GM11168 (cell line): ENCODE data around the gene RNF135.
"Not testable (repeated sequence)": the region's sequence is repeated elsewhere in the genome, so short reads cannot be mapped to it uniquely, and the experiment has no call there.

ENCODE experiments used
- in situ Hi-C: fragments of 300-500 bp; cut with MboI; formaldehyde crosslinking; loops from one replicate; pipeline ENCODE4 v1.12.0; 2022; ENCODE audit warnings: low sequenced_read_pairs; ENCODE audit not compliant: unreplicated experiment

The RNF135 gene

GRCh38 chr17:30997270-30997669, 26.4 kb downstream of the RNF135 start:
- in situ Hi-C loops = no loop called here

DNA sequence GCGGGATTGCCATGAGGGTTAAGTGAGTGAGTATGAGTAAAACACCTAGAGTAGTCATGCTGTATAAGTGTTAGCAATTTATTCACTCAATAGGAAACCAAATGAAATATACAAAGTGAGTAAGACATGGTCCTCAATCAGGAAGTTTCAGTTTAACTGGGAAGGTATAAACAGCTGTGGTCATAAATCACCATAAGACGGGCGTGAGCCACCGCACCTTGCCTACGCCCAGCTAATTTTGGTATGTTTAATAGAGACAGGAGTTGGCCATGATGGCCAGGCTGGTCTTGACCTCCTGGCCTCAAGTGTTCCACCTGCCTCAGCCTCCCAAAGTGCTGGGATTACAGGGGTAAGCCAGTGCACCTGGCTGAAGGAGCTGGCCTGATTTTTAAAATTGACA, 27.0 kb downstream of the RNF135 start:
- in situ Hi-C loops = no loop called here

DNA sequence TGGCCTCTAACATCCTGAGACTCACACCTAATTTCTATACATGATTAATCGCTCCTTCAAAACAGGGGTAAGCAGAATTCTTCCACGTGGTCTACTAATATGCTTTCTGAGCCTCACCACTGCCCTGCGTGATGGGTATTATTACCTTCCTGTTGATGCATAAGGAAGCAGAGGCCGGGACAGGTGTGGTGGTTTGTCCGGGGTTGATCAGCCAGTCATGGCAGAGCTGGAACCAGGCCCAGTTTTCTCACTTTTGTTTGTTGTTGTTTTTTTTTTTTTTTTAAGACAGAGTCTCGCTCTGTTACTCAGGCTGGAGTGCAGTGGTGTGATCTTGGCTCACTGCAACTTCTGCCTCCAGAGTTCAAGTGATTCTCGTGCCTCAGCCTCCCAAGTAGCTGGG, 31.2 kb downstream of the RNF135 start:
- in situ Hi-C loops = no loop called here

DNA sequence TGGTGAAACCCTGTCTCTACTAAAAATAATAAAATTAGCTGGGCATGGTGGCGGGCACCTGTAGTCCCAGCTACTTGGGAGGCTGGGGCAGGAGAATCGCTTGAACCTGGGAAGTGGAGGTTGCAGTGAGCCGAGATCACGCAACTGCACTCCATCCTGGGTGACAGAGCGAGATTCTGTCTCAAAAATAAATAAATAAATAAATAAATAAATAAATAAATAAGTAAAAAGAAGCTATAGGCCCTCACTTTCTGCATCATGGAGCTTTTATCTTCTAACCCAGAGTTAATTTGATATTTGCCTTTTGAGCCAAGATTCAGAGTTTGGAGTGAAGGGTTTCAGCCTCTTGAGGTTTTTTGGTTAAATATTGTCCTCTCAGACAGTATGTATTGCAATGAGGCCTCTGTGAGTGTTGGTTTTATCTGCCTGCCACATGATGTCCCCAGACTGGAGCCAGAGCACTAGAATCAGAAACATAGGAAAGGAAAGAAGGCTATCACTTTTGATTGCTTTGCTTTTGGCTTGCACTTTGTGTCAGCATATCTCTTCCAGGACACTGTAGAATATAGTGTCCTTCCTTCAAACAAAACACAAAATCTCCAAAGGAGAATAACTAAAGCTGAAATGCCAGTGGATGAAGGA, 32.5 kb downstream of the RNF135 start:
- in situ Hi-C loops = no loop called here

DNA sequence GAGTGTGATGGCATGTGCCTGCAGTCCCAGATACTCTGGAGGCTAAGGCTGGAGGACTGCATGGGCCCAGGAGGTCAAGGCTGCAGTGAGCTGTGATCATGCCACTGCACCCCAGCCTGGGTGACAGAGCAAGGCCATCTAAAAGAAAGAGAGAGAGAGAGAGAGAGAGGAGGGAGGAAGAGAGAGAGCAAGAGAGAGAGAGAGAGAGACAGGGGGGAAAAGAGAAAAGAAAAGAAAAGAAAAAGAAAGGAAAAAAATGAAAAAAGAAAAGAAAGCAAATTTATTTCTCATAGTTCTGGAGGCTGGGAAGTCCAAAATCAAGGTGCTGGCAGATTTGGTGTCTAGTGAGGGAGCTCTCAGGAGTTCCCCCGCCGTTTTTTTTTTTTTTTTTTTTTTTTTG, 33.3 kb downstream of the RNF135 start:
- in situ Hi-C loops = no loop called here

GRCh38 chr17:31007695-31008373, 37.0 kb downstream of the RNF135 start:
- in situ Hi-C loops = no loop called here

DNA sequence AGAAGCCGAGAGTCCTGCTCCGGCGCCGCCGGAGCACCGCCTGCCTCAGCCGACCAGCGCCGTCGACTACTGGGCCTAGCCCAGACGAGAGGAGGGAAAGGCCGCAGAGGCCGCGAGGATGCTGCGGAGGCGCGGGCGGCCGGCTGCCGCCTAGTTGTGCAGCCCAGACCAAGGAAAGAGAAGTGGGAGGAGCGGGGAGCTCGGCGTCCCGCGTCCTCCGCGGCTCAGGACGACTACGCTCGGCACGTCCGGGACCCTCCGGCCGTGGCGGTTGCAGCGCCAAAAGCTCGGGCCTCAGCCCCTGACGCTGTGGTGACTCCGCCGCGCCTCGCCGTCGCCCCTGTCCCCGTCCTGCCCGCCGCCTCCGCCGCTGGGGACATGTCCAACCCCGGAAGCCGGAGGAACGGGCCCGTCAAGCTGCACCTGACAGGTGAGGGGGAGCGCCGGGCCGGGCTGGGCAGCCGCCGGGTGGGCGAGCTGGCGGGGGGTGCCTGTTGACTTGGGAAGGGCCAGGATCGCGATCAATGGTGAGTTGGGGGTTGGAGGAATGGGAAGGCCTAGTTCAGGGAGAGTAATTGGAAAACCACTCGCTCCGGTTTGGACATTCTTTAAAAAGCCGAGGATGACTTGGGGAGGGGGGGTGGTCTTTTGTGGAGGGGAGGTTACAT, 37.7 kb downstream of the RNF135 start:
- in situ Hi-C loops = no loop called here

DNA sequence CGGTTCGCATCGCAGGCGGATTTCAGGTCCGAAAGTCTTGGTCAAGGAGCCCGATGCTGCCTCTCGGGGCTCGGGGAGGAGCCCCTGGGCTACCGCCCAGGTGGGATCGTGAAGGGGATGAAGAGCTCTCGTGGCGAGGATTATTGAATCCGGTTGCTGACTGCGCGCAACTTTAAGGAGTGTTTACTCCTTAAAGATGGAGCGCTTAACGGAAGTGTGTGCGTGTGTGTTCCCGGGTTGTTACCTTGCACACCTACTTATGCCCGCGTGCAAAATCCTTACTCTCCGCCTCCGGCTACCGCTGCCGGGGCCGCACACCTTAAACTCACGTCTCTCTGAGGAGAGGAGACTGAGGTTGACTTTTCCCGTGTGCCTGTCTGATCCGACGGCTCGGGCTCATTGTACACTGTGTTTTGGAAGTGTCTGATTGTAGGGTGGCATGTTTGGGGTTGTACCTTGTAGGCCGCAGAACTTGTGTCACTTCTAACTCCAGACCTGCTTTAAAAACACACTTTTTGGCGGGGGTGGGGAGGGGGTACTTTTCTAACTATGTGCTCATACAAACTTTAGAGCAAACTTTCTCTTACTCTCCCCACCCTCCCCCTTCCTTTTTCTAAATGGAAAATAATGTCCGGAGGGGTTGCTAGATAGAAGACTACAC, 38.3 kb downstream of the RNF135 start:
- in situ Hi-C loops = not testable (repeated sequence)

GRCh38 chr17:31010014-31010413, 39.2 kb downstream of the RNF135 start:
- in situ Hi-C loops = loop anchor here (5.0 kb wide), 1 partner anchor 207 kb away; no protein-coding TSS in a partner anchor

- in situ Hi-C loops = loop anchor here (5.0 kb wide), 1 partner anchor 203 kb away; no protein-coding TSS in a partner anchor
Measured at GRCh38 chr17:31013844-31014243, 43.0 kb downstream of the RNF135 start.

GRCh38 chr17:31015639-31016038, 44.8 kb downstream of the RNF135 start:
- in situ Hi-C loops = no loop called here

GRCh38 chr17:31019004-31019403, 48.2 kb downstream of the RNF135 start:
- in situ Hi-C loops = no loop called here

GRCh38 chr17:31023171-31023570, 52.3 kb downstream of the RNF135 start:
- in situ Hi-C loops = loop anchor here (10.0 kb wide), 1 partner anchor 418 kb away; no protein-coding TSS in a partner anchor

GRCh38 chr17:31031841-31032240, 61.0 kb downstream of the RNF135 start:
- in situ Hi-C loops = no loop called here

- in situ Hi-C loops = not testable (repeated sequence)
Measured at GRCh38 chr17:31035611-31036010, 64.8 kb downstream of the RNF135 start.

GRCh38 chr17:31040837-31041236, 70.0 kb downstream of the RNF135 start:
- in situ Hi-C loops = loop anchor here (10.0 kb wide), 2 partner anchors 984 to 1054 kb away; no protein-coding TSS in a partner anchor

DNA sequence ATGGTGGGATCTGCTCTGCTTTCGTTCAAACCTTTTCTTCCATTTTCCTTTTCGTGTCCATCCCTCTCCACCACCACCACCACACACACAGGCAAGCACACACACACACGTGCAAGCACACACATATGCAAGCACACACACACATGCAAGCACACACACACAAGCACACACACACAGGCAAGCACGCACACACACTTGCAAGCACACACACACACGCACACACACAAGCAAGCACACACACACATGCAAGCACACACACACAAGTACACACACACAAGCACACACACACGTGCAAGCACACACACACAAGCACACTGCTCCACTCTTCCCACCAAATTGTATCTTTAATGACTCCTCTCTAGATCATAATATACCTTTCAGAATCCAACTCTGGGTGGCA, 71.5 kb downstream of the RNF135 start:
- in situ Hi-C loops = loop anchor here (10.0 kb wide), 2 partner anchors 982 to 1052 kb away; no protein-coding TSS in a partner anchor

GRCh38 chr17:31046856-31047425, 76.1 kb downstream of the RNF135 start:
- in situ Hi-C loops = loop anchor here (10.0 kb wide), 2 partner anchors 978 to 1048 kb away; no protein-coding TSS in a partner anchor

DNA sequence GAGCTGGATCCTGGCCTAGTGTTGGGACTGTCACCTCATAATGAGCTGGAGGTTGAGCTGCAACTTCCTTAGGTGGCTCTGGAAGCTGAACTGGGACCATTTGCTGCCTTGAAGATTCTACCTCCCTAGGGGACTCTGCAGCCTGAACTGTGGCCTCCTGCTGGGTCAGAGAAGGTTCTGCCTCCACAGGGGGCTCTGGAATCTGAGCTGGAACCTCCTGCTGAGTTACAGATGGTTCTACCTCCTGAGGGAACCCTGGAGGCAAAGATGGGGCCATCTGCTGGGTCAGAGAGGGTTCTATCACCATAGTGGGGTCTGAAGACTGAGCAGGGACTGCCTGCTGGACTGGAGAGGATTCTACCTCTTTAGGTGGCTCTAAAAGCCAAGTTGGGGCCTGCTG, 77.3 kb downstream of the RNF135 start:
- in situ Hi-C loops = loop anchor here (10.0 kb wide), 2 partner anchors 977 to 1047 kb away; no protein-coding TSS in a partner anchor

- in situ Hi-C loops = loop anchor here (10.0 kb wide), 2 partner anchors 976 to 1046 kb away; no protein-coding TSS in a partner anchor
Measured at GRCh38 chr17:31048780-31049179, 77.9 kb downstream of the RNF135 start.
